SJSA1 (cell line): ENCODE results near the gene DHX36. TPM values are rescaled to one million over a fixed set of nuclear protein-coding genes. Genes with fewer than 3 reads are reported as not detected.

Experiments used
- DNase-seq, 2 experiments: peaks; one replicate each; pipeline ENCODE4 v3.0.0-alpha.2; 2015 to 2020; ENCODE audit warnings: low spot score in 2 of 2, low read depth in 1 of 2
- H3K27ac ChIP-seq: fragments of 250-450 bp; sonication (Bioruptor Pico); 2 replicates; pipeline ENCODE4 v1.5.1; 2020; ENCODE audit warnings: mild to moderate bottlenecking, moderate library complexity
- H3K27me3 ChIP-seq: fragments of 250-450 bp; sonication (Bioruptor Pico); replicated peaks from 2 replicates; pipeline ENCODE4 v1.5.1; 2020; ENCODE audit warnings: mild to moderate bottlenecking, moderate library complexity
- H3K36me3 ChIP-seq: fragments of 250-450 bp; sonication (Bioruptor Pico); 2 replicates; pipeline ENCODE4 v1.5.1; 2020; ENCODE audit warnings: mild to moderate bottlenecking
- H3K4me1 ChIP-seq: fragments of 250-450 bp; sonication (Bioruptor Pico); replicated peaks from 2 replicates; pipeline ENCODE4 v1.6.1; 2021; ENCODE audit warnings: mild to moderate bottlenecking
- H3K4me3 ChIP-seq: fragments of 250-450 bp; sonication (Bioruptor Pico); 2 replicates; pipeline ENCODE4 v1.5.1; 2020; ENCODE audit warnings: mild to moderate bottlenecking
- H3K9me3 ChIP-seq: fragments of 250-450 bp; sonication (Bioruptor Pico); replicated peaks from 2 replicates; pipeline ENCODE4 v1.5.1; 2020; ENCODE audit warnings: mild to moderate bottlenecking
- total RNA-seq: library from RNA; depleted of rRNA; stranded (reverse); fragments of >200 nt; shearing (Covaris generic); gene quantifications from 2 replicates; pipeline ENCODE4 v1.2.3, GENCODE V29; 2014

DHX36 gene
- total RNA-seq, 1 experiment from 2014 or later, result 23.4 TPM

DNA sequence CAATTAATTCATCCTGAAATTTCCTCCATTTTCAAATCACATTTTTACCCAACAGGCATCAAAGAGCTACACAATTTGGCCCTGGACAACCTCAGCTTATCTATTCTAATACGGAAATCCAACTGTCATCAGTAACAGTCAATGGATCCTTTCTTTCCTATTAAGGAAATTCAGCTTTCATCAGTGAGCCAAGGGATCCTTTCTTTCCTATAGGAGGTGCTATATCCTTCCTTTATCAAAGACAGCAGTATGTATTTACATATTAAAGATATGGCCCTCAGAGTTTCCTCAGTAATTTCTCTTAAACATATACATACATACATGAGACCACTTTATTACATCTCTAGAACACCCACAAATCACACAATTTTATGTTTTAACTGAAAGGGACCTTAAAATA, 10.1 kb downstream of the DHX36 start:
- no peaks in the 10 kb centered on the region; the same call in 1 of the 2 replicates for H3K4me1 ChIP-seq
- peaks cover 52% of the 10 kb centered on the region for H3K36me3 ChIP-seq
- no peak overlapping the region for H3K4me3 ChIP-seq
- H3K9me3 ChIP-seq, result no peaks in the 10 kb centered on the region
- DNase-seq, result no peak
- H3K27ac ChIP-seq, result no peak overlapping the region
- H3K27me3 ChIP-seq, result no peaks in the 10 kb centered on the region

DNA sequence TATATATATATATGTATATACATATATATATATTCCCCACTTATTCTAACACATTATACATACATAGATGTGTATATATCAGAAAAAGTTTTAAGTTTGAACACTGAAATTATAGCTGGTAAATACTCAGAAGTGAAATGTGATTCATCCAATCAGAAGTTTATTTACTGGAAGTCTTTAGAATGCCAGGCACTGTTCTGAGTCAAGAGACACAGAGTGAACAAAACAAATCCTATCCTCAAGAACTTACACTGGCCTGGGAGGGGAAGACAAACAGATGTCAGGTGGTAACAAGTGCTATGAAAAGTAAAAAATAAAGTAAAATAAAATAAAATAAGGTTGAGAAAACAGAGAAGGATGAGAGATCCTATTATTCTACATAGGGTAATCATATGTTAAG, 13.4 kb downstream of the DHX36 start:
- H3K27ac ChIP-seq, result no peak overlapping the region
- peaks cover 71% of the 10 kb centered on the region for H3K36me3 ChIP-seq
- no peak for DNase-seq

GRCh38 chr3:154307363-154307762, 16.9 kb downstream of the DHX36 start:
- no peak for DNase-seq
- Histone ChIP-seq H3K27me3 (no peaks in the 10 kb centered on the region), H3K27ac (no peak overlapping the region), H3K4me1 (peaks cover 4% of the 10 kb centered on the region; the same call in 1 of the 2 replicates), H3K9me3 (no peaks in the 10 kb centered on the region), H3K4me3 (no peak overlapping the region), H3K36me3 (peaks cover 77% of the 10 kb centered on the region)

More for the DNA sequence above, 13.4 kb downstream of the DHX36 start:
- H3K4me3 ChIP-seq, result no peak overlapping the region
- no peaks in the 10 kb centered on the region for H3K9me3 ChIP-seq
- peaks cover 4% of the 10 kb centered on the region; the same call in 1 of the 2 replicates for H3K4me1 ChIP-seq
- no peaks in the 10 kb centered on the region for H3K27me3 ChIP-seq

- H3K27ac ChIP-seq, result no peak overlapping the region
- peaks cover 88% of the 10 kb centered on the region for H3K36me3 ChIP-seq
- H3K9me3 ChIP-seq, result no peaks in the 10 kb centered on the region
- H3K4me1 ChIP-seq, result peaks cover 4% of the 10 kb centered on the region; the same call in 1 of the 2 replicates
- no peak for DNase-seq
- H3K27me3 ChIP-seq, result no peaks in the 10 kb centered on the region
- no peak overlapping the region for H3K4me3 ChIP-seq
Observed at GRCh38 chr3:154304936-154305335, 19.4 kb downstream of the DHX36 start.

- no peak overlapping the region for H3K27ac ChIP-seq
- no peak overlapping the region for H3K4me3 ChIP-seq
- H3K27me3 ChIP-seq, result no peaks in the 10 kb centered on the region
- H3K36me3 ChIP-seq, result peaks cover 87% of the 10 kb centered on the region
- H3K9me3 ChIP-seq, result no peaks in the 10 kb centered on the region
- peaks cover 4% of the 10 kb centered on the region; the same call in 1 of the 2 replicates for H3K4me1 ChIP-seq
- no peak for DNase-seq
Observed at GRCh38 chr3:154304116-154304786, 20.0 kb downstream of the DHX36 start.

- H3K27me3 ChIP-seq, result no peaks in the 10 kb centered on the region
- H3K9me3 ChIP-seq, result no peaks in the 10 kb centered on the region
- no peak for DNase-seq
- H3K4me1 ChIP-seq, result no peaks in the 10 kb centered on the region
- no peak overlapping the region for H3K27ac ChIP-seq
- H3K4me3 ChIP-seq, result no peak overlapping the region
- peaks cover 87% of the 10 kb centered on the region for H3K36me3 ChIP-seq
Observed at GRCh38 chr3:154301561-154301960, 22.7 kb downstream of the DHX36 start.

GRCh38 chr3:154294016-154294415, 30.3 kb downstream of the DHX36 start:
- H3K4me1 ChIP-seq, result no peaks in the 10 kb centered on the region
- H3K4me3 ChIP-seq, result no peak overlapping the region
- H3K36me3 ChIP-seq, result peaks cover 79% of the 10 kb centered on the region
- DNase-seq, result no peak
- H3K9me3 ChIP-seq, result no peaks in the 10 kb centered on the region
- no peak overlapping the region for H3K27ac ChIP-seq
- no peaks in the 10 kb centered on the region for H3K27me3 ChIP-seq

- no peak for DNase-seq
- Histone ChIP-seq H3K9me3 (no peaks in the 10 kb centered on the region), H3K36me3 (peaks cover 76% of the 10 kb centered on the region), H3K4me3 (no peak overlapping the region), H3K4me1 (no peaks in the 10 kb centered on the region), H3K27me3 (no peaks in the 10 kb centered on the region), H3K27ac (no peak overlapping the region)
Observed at GRCh38 chr3:154290187-154290586, 34.1 kb downstream of the DHX36 start.

- H3K36me3 ChIP-seq, result peaks cover 81% of the 10 kb centered on the region
- no peaks in the 10 kb centered on the region for H3K9me3 ChIP-seq
- H3K27me3 ChIP-seq, result no peaks in the 10 kb centered on the region
- H3K4me3 ChIP-seq, result no peak overlapping the region
- H3K4me1 ChIP-seq, result no peaks in the 10 kb centered on the region
- no peak for DNase-seq
- H3K27ac ChIP-seq, result no peak overlapping the region
Observed at GRCh38 chr3:154285221-154285620, 39.1 kb downstream of the DHX36 start.

- Histone ChIP-seq H3K27me3 (no peaks in the 10 kb centered on the region), H3K4me1 (no peaks in the 10 kb centered on the region), H3K36me3 (peaks cover 88% of the 10 kb centered on the region), H3K27ac (no peak overlapping the region), H3K9me3 (no peaks in the 10 kb centered on the region), H3K4me3 (no peak overlapping the region)
- no peak for DNase-seq
Observed at GRCh38 chr3:154280161-154280560, 44.1 kb downstream of the DHX36 start.

DNA sequence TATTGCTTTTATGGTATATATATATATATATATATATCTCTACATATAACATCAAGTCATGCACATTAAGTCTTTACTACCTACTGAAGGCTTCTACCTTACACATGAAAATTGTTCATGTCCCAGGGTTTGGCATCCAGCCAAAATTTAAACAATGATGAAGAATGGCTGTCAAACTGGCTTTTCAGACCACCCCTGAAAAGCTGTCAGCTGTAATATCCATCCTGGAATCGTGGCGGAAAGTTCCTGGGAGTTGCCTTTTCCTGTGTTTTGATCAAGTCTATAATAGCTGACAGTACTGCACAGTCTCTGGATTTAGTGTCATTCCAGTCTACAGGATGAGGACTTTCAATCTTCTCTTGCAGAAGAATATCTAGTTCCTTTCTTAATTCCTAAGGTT, 48.3 kb downstream of the DHX36 start:
- H3K27ac ChIP-seq, result no peak overlapping the region
- H3K36me3 ChIP-seq, result peaks cover 79% of the 10 kb centered on the region
- H3K9me3 ChIP-seq, result no peaks in the 10 kb centered on the region
- no peaks in the 10 kb centered on the region for H3K27me3 ChIP-seq
- H3K4me1 ChIP-seq, result no peaks in the 10 kb centered on the region
- no peak overlapping the region for H3K4me3 ChIP-seq
- no peak for DNase-seq

DNA sequence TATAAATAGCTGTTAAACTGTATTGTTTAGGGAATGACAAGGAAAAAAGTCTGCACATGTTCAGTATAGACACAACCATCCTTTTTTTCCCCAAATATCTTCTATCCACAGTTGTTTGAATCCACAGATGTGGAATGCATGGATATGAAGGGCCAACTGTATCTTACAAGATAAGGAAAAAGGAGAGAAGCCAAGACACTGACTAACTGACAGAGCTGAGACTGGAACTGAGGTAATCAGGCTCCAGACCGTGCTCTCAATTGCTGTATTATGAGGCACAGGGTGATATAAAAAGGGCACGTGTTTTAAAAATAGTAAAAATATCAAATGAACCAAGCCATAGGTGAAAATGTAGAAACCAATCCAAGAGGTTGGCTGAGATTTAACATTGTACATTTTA, 49.0 kb downstream of the DHX36 start:
- Histone ChIP-seq H3K4me1 (no peaks in the 10 kb centered on the region), H3K27me3 (no peaks in the 10 kb centered on the region), H3K27ac (no peak overlapping the region), H3K36me3 (peaks cover 73% of the 10 kb centered on the region), H3K9me3 (no peaks in the 10 kb centered on the region), H3K4me3 (no peak overlapping the region)
- no peak for DNase-seq

DNA sequence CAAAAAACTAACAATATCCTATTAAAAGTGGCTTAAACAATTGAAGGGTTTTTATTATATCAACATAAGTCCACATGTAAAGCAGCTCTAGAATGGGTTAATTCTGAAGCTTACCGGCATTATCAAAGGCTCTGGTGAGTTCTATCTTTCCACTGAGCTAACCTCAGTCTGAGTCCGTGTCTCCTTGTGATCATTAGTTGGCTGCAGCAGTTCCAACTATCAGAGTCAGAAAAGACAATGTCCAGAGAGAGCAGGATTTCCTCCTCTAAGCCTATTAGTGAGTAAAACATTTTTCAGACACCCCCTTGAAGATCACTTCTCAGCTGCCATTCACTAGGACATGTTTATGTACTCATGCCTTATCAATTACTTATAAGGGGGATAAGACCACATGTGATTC, 49.9 kb downstream of the DHX36 start:
- DNase-seq, result no peak
- Histone ChIP-seq H3K4me3 (no peak overlapping the region), H3K36me3 (peaks cover 69% of the 10 kb centered on the region), H3K27ac (no peak overlapping the region), H3K9me3 (no peaks in the 10 kb centered on the region), H3K4me1 (no peaks in the 10 kb centered on the region), H3K27me3 (no peaks in the 10 kb centered on the region)

- Histone ChIP-seq H3K36me3 (peaks cover 62% of the 10 kb centered on the region), H3K27me3 (no peaks in the 10 kb centered on the region), H3K9me3 (no peaks in the 10 kb centered on the region), H3K4me1 (no peaks in the 10 kb centered on the region), H3K4me3 (no peak overlapping the region), H3K27ac (no peak overlapping the region)
- no peak for DNase-seq
Observed at GRCh38 chr3:154273381-154273780, 50.9 kb downstream of the DHX36 start.

DNA sequence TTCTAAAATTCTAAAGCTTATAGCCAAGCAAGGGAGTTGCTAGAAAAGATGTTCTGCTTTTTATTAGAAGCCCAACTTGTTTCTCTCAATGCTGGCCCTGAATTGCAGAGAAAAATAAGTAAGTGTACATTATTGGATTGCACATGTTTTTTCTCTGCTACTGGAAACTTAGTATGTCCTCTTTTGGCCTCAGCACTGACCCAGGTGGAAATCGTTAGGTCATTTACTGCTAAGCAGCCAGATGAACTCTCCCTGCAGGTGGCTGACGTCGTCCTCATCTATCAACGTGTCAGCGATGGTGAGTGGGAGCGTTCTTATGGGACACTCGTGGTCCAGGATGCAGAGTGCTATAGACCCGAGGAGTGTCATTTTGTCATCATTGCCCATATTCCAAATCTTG, 69.8 kb downstream of the DHX36 start:
- no peaks in the 10 kb centered on the region for H3K4me1 ChIP-seq
- H3K4me3 ChIP-seq, result no peak overlapping the region
- no peak for DNase-seq
- H3K27me3 ChIP-seq, result no peaks in the 10 kb centered on the region
- H3K9me3 ChIP-seq, result no peaks in the 10 kb centered on the region
- H3K27ac ChIP-seq, result no peak overlapping the region
- H3K36me3 ChIP-seq, result peaks cover 43% of the 10 kb centered on the region
